Tibial artery (tissue), 4 donors: ENCODE results near the gene TOMM7.

Experiments used
- DNase-seq, 2 donors: peaks; one replicate each; pipeline ENCODE4 v3.0.0-alpha.2; 2019
- H3K27ac ChIP-seq, 2 donors: fragments of 200-600 bp; sonication (generic) in 1 of 2; 1 replicate in 1 of 2; 2 replicates in 1 of 2; pipeline ENCODE4 v1.5.1; 2018 to 2019; ENCODE audit warnings: mild to moderate bottlenecking in 1 of 2
- H3K27me3 ChIP-seq, 2 donors: fragments of 200-600 bp; sonication (generic) in 1 of 2; one replicate each; pipeline versions ENCODE4 v1.5.1 to v1.6.0; 2016 to 2019
- H3K36me3 ChIP-seq, 3 donors: fragments of 200-600 bp; sonication (generic) in 2 of 3; one replicate each; pipeline ENCODE4 v1.5.1; 2016 to 2019; ENCODE audit warnings: mild to moderate bottlenecking in 2 of 3
- H3K4me1 ChIP-seq, 4 donors: fragments of 200-600 bp; sonication (generic) in 2 of 4; 1 replicate in 3 of 4; 2 replicates in 1 of 4; pipeline ENCODE4 v1.5.1; 2016 to 2019
- H3K4me3 ChIP-seq, 2 donors: fragments of 200-600 bp; sonication (generic) in 1 of 2; 1 replicate in 1 of 2; 2 replicates in 1 of 2; pipeline ENCODE4 v1.5.1; 2018 to 2019; ENCODE audit warnings: mild to moderate bottlenecking in 2 of 2
- H3K9me3 ChIP-seq, 3 donors: fragments of 200-600 bp; sonication (generic) in 1 of 3; one replicate each; pipeline ENCODE4 v1.5.1; 2016 to 2019
- intact Hi-C: fragments of 100-400 bp; cut with DNase I; formaldehyde crosslinking; loops from one replicate; pipeline ENCODE4 v1.15.0; 2023; ENCODE audit warnings: low total_unique reads
- TF ChIP-seq, protein P1 (sequence below), 2 experiments: fragments of 200-600 bp in 1 of 2; fragments of 450-650 bp in 1 of 2; IDR thresholded peaks; one replicate each; pipeline ENCODE4 v1.5.1; 2017 to 2019; ENCODE audit warnings: antibody characterized with exemption in 2 of 2, mild to moderate bottlenecking in 1 of 2, moderate library complexity in 1 of 2

The TOMM7 gene

DNA sequence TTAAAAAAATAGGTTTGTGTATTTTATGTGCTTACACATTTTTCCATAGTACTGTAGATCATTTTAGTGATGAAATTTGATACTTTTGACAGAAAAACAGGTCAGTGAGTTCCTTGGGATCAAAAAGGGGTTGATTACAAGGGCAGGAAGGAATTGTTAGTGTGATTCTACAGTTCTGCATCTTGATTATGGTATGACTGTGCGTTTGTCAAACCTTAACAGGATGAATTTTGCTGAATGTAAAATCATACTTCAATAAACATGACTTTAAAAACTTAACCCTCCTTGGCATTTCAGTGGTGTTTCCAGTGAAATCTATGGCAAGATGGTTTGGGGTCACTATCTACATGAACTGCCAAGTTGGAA, 35.6 kb upstream of the TOMM7 start:
- TF ChIP-seq, protein P1, sequence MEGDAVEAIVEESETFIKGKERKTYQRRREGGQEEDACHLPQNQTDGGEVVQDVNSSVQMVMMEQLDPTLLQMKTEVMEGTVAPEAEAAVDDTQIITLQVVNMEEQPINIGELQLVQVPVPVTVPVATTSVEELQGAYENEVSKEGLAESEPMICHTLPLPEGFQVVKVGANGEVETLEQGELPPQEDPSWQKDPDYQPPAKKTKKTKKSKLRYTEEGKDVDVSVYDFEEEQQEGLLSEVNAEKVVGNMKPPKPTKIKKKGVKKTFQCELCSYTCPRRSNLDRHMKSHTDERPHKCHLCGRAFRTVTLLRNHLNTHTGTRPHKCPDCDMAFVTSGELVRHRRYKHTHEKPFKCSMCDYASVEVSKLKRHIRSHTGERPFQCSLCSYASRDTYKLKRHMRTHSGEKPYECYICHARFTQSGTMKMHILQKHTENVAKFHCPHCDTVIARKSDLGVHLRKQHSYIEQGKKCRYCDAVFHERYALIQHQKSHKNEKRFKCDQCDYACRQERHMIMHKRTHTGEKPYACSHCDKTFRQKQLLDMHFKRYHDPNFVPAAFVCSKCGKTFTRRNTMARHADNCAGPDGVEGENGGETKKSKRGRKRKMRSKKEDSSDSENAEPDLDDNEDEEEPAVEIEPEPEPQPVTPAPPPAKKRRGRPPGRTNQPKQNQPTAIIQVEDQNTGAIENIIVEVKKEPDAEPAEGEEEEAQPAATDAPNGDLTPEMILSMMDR (IDR thresholded peaks at IDR 0.05) = no peak
- Histone ChIP-seq H3K27me3 (no peaks in the 10 kb centered on the region), H3K4me3 (no peak overlapping the region), H3K27ac (peak overlapping the region; percentile 39 to 65), H3K36me3 (peaks cover 0 to 4% (median 0%) of the 10 kb centered on the region in 3 donors), H3K4me1 (peaks cover 0 to 61% (median 23%) of the 10 kb centered on the region in 4 donors), H3K9me3 (no peaks in the 10 kb centered on the region)
- intact Hi-C loops = no loop called here
- DNase-seq = no peak

DNA sequence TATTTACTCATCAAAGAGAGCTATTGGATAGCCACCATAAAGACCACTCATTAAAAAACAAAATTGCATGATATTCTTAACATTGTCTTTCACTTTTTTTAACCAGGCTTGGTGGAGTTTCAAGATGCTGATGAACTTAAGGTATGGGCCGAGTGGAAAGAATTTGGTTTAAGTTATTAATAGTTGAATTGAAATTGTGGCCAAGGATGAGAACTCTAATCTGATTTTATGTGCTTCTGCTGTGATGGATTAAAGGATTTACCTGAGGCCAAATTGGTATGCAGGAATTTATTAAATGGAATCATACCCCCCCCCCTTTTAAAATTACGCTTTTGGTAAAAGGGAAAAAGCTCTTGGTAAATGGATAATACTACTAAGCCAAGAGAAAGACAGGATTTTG, 33.8 kb upstream of the TOMM7 start:
- Histone ChIP-seq H3K4me3 (no peak overlapping the region), H3K27ac (peak overlapping the region; percentile 94 to 96), H3K36me3 (peaks cover 0 to 4% (median 0%) of the 10 kb centered on the region in 3 donors), H3K27me3 (no peaks in the 10 kb centered on the region), H3K9me3 (no peaks in the 10 kb centered on the region), H3K4me1 (peaks cover 0 to 62% (median 23%) of the 10 kb centered on the region in 4 donors)
- DNase-seq = no peak
- TF ChIP-seq, protein P1 (IDR thresholded peaks at IDR 0.05) = no peak
- intact Hi-C loops = no loop called here

DNA sequence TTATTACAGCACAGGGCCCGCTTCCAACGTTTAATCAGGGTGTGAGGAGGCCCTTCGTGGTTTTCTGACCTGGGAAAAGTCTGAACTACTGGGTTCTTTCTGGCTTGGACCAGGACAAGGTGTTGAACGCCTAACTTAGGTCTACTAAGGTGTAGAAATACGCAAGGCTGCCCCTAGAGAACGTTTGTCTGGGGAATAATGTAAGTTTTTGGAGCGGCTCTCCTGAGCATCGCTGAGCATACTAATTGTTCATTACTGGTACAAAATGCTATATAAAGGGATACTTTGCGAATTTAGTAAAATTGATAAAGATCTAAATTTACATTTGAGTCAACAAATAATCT, 32.4 kb upstream of the TOMM7 start:
- DNase-seq = no peak
- Histone ChIP-seq H3K9me3 (no peaks in the 10 kb centered on the region), H3K4me3 (peak overlapping the region; percentile 85), H3K4me1 (peaks cover 0 to 51% (median 21%) of the 10 kb centered on the region in 4 donors), H3K36me3 (no peaks in the 10 kb centered on the region), H3K27me3 (no peaks in the 10 kb centered on the region), H3K27ac (peak overlapping the region; percentile 94 to 96)
- TF ChIP-seq, protein P1 (IDR thresholded peaks at IDR 0.05) = no peak
- intact Hi-C loops = no loop called here

DNA sequence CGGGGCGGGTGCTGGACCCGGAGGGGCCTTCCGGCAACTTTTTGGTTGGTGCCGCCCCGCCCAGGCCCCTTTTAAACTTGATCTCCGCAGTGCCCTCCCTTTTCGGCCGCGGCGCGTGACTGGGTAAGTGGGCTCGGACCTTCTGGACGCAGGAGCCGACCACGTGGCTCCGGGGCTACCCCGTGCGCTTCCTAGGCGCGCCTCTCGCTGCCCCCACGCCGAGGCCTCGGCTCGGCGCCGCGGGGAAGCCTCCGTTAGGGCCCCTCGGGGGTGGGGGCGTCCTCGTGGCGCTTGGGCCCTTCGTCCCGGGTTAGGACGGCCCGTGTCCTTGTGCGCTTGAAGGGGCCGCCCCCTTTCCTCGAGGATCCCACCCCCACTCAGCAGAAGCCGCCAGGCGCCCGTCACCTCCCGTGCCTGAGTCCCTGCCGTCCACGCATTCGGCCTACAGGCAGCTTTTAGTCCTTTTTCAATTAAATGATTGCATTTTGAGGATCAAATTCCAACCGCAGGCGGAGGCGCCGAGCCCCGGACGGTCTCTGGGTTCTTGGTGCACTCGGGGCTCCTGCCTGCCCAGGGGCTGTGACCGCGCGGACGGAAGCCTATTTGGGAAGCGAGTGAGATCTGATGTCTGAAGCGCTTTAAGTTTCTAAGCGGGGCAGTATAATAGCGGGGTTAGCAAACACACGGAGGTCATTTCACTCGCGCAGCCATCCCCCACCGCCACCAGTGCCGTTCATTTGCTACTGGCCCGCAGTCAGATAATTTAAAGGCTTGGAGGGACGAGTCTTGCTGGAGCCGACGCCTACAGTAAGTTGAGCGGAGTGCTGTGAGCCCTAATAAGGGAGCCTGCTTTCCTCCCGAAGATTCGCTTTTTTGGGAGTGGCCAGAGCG, 31.8 kb upstream of the TOMM7 start:
- peak; percentile 94 to 96 for DNase-seq
- H3K9me3 ChIP-seq = no peaks in the 10 kb centered on the region
- H3K4me1 ChIP-seq = peaks cover 0 to 45% (median 19%) of the 10 kb centered on the region in 4 donors
- peak overlapping the region; percentile 94 to 96 for H3K27ac ChIP-seq
- peak overlapping the region; percentile 85 for H3K4me3 ChIP-seq
- TF ChIP-seq, protein P1 (IDR thresholded peaks at IDR 0.05) = peak in 1 of 2 experiments; percentile 54
- no peaks in the 10 kb centered on the region for H3K36me3 ChIP-seq
- intact Hi-C loops = loop anchor here (5.0 kb wide), 1 partner anchor 158 kb away; the partner anchor contains the start of gene HYCC1
- no peaks in the 10 kb centered on the region for H3K27me3 ChIP-seq

DNA sequence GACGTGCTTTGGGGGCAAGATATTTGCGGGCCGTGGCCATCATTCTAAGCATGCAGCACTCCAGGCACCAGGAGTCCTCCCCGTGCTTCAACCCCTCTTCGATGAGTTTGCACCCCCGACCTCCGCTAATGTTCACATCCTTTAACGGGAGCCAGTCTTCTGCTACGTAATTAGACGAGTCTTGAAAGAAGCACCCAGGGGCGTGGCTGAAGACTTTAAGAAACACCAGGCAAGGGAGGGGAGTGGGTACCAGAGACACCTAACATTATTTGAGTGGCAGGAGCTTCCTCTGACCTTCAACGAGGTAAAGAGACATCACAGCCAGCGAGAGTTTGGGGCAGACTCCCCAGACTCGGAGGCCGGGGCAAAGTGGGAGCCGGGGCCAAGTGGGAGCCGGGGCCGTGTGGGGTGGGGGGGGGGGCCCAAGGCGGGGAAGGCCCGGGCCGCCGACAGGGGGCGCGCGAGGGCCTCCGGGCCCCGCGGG, 31.1 kb upstream of the TOMM7 start:
- H3K4me1 ChIP-seq = peaks cover 0 to 38% (median 13%) of the 10 kb centered on the region in 4 donors
- peak in 1 of 2 donors; percentile 44 for DNase-seq
- H3K27ac ChIP-seq = peak overlapping the region; percentile 94 to 96
- H3K27me3 ChIP-seq = no peaks in the 10 kb centered on the region
- H3K4me3 ChIP-seq = peak overlapping the region; percentile 85
- no peaks in the 10 kb centered on the region for H3K9me3 ChIP-seq
- TF ChIP-seq, protein P1 (IDR thresholded peaks at IDR 0.05) = peak in 1 of 2 experiments; percentile 85
- intact Hi-C loops = loop anchor here (5.0 kb wide), 1 partner anchor 159 kb away; the partner anchor contains the start of gene HYCC1
- H3K36me3 ChIP-seq = no peaks in the 10 kb centered on the region
